ENCODE data around the gene OR6M1.

- no peak for TF ChIP-seq KDM1A (IDR thresholded peaks at IDR 0.05)
- TF ChIP-seq POLR2B (IDR thresholded peaks at IDR 0.05; ENCODE audit: low read depth, partially characterized antibody), result no peak
- TF ChIP-seq CTCF (IDR thresholded peaks at IDR 0.05 in 2 of 3, conservative IDR thresholded peaks at IDR 0.05 in 1 of 3; ENCODE audit: insufficient read depth in 2 of 3, low read depth in 1 of 3, low read length in 3 of 3), result no peak
- no peak for TF ChIP-seq SP1 (CRISPR knock-in tag; IDR thresholded peaks at IDR 0.05)
- no peak for TF ChIP-seq ZNF655 (CRISPR knock-in tag; IDR thresholded peaks at IDR 0.05)
- no peak for TF ChIP-seq CHD2 (IDR thresholded peaks at IDR 0.05; ENCODE audit: low read depth, low read length)
- no peak for TF ChIP-seq MEF2D (tag; conservative IDR thresholded peaks at IDR 0.05; ENCODE audit: low read depth)
- no peak for TF ChIP-seq ZNF347 (CRISPR knock-in tag; IDR thresholded peaks at IDR 0.05; ENCODE audit: low read depth)
- TF ChIP-seq ZBTB49 (CRISPR knock-in tag; IDR thresholded peaks at IDR 0.05; ENCODE audit: borderline replicate concordance), result no peak
These were observed 45.3 kb downstream of the OR6M1 start for GRCh38 chr11:123760894-123761293.

Data from K562 (cell line).